Measurements from ENCODE around the gene KRT78. TPM values are rescaled to one million over a fixed set of nuclear protein-coding genes. Genes with fewer than 3 reads are reported as not detected.

Gene KRT78, protein sequence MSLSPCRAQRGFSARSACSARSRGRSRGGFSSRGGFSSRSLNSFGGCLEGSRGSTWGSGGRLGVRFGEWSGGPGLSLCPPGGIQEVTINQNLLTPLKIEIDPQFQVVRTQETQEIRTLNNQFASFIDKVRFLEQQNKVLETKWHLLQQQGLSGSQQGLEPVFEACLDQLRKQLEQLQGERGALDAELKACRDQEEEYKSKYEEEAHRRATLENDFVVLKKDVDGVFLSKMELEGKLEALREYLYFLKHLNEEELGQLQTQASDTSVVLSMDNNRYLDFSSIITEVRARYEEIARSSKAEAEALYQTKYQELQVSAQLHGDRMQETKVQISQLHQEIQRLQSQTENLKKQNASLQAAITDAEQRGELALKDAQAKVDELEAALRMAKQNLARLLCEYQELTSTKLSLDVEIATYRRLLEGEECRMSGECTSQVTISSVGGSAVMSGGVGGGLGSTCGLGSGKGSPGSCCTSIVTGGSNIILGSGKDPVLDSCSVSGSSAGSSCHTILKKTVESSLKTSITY
- not detected for total RNA-seq

DNA sequence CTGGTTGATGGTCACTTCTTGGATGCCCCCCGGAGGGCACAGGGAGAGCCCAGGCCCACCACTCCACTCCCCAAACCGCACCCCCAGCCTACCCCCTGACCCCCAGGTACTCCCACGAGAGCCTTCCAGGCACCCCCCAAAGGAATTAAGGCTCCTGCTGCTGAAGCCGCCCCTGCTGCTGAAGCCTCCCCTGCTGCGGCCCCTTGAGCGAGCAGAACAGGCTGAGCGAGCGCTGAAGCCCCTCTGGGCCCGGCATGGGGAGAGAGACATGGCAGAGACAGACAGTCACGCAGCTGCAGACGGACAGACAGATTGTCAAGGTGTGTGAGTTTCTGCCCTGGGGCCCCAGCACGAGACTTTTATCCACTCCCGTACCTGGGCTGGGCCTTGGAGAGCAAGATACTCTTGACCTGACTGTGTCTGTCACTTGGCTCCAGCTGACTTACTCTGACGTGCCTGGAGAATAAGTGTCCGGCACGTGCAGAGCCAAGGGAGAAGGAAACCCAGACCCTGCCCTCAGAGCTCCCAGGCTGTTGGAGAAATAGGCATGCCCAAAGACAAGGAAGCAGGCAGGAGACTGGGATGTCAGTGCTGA lies at the start of gene KRT78:
Gene KRT78 (minus strand): TSS at position 334 of the 595 bp plus-strand sequence. CDS start 64 bp downstream, at position 270.
- no peak for DNase-seq
- no peaks in the 10 kb centered on the region for H3K4me1 ChIP-seq
- H3K27ac ChIP-seq = no peak within 1 kb of the TSS
- H3K36me3 ChIP-seq = no peaks in the 10 kb centered on the region
- H3K9me3 ChIP-seq = no peaks in the 10 kb centered on the region
- no peak within 1 kb of the TSS for H3K9ac ChIP-seq (ENCODE audit: low read depth in 2 of 2, low read length in 2 of 2)
- intact Hi-C loops (cut with DNase I) = no loop called here
- TF ChIP-seq, protein P1, sequence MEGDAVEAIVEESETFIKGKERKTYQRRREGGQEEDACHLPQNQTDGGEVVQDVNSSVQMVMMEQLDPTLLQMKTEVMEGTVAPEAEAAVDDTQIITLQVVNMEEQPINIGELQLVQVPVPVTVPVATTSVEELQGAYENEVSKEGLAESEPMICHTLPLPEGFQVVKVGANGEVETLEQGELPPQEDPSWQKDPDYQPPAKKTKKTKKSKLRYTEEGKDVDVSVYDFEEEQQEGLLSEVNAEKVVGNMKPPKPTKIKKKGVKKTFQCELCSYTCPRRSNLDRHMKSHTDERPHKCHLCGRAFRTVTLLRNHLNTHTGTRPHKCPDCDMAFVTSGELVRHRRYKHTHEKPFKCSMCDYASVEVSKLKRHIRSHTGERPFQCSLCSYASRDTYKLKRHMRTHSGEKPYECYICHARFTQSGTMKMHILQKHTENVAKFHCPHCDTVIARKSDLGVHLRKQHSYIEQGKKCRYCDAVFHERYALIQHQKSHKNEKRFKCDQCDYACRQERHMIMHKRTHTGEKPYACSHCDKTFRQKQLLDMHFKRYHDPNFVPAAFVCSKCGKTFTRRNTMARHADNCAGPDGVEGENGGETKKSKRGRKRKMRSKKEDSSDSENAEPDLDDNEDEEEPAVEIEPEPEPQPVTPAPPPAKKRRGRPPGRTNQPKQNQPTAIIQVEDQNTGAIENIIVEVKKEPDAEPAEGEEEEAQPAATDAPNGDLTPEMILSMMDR (IDR thresholded peaks at IDR 0.05) = no peak
- no peak within 1 kb of the TSS for H3K4me3 ChIP-seq
- H3K27me3 ChIP-seq = no peaks in the 10 kb centered on the region

DNA sequence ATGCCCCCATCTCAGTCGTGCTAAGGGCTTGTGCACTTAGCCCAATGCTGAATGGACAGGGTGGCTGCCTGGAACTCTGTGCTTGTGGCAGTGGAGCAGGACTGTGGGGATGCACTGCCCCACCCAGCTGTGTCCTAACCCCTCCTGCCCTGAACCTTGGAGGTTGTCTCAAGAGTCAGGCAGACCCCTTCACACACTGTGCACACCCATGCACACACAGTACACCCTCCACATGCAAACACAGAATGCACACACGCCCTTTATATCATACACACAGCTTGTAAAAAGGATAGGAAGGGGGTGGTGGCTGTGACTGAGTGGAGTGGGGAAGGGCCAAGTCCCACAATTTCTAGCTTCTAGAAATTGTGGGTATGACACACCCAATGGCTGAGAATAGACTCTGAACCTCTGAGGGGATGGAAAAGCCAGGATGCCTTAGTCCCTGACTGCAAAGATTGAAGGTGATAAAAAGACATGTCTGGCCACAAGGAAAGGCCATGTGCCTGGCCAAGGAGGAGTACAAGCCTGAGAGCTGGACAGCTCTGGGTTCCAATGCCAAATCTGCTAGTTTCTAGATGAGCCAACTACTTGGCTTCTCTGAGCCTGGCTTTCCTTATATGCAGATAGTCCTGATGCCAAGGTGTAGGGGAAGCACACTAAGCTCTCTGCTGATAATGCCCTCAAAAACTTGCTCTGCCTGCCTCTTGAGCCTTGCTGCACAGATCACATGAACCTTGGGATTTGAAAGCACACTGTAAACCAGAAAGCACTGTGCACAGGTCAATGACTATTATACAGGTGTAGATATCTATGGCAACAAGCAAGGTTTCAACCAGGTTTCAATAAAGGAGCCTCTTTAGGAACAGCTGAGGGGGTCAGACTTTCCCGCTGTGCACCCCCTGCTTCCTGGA lies 47.7 kb upstream of the KRT78 start:
- TF ChIP-seq, protein P1 (IDR thresholded peaks at IDR 0.05) = no peak
- peak overlapping the region; percentile 92 for H3K27ac ChIP-seq
- H3K27me3 ChIP-seq = no peaks in the 10 kb centered on the region
- H3K4me1 ChIP-seq = peaks cover 6% of the 10 kb centered on the region
- intact Hi-C loops (cut with DNase I) = no loop called here
- no peaks in the 10 kb centered on the region for H3K9me3 ChIP-seq
- peak; percentile 71 for DNase-seq
- no peaks in the 10 kb centered on the region for H3K36me3 ChIP-seq
- H3K4me3 ChIP-seq = no peak overlapping the region
- H3K9ac ChIP-seq (ENCODE audit: low read depth in 2 of 2, low read length in 2 of 2) = peak overlapping the region; percentile 37 to 95

DNA sequence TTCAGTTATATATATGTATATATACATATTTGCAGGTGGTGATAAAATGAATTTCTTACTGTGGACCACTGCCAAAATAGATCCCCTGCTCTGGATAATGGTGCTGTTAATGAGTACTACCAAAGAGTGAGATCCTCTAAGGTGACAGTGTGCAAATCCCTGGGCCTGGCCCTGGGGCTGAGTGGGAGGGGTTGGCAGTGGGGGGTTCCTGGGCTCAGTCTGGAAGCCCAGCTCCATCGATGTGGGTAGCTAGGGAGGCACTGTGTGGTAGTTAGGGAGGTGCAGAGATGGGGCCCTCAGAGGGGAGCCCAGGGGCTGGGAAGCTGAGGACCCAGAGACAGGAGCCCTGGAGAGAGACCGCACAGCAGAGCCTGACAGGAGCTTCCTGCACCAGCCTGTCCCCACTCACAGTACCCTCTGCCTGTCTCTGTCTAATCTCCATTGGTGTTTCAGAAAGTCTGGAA lies 47.0 kb upstream of the KRT78 start:
- Histone ChIP-seq H3K36me3 (no peaks in the 10 kb centered on the region), H3K4me3 (no peak overlapping the region), H3K27ac (peak overlapping the region; percentile 92), H3K9me3 (no peaks in the 10 kb centered on the region), H3K27me3 (no peaks in the 10 kb centered on the region), H3K9ac (ENCODE audit: low read depth in 2 of 2, low read length in 2 of 2) (peak overlapping the region in 1 of 2 donors; percentile 95), H3K4me1 (peaks cover 6% of the 10 kb centered on the region)
- intact Hi-C loops (cut with DNase I) = no loop called here
- no peak for DNase-seq
- TF ChIP-seq, protein P1 (IDR thresholded peaks at IDR 0.05) = no peak

DNA sequence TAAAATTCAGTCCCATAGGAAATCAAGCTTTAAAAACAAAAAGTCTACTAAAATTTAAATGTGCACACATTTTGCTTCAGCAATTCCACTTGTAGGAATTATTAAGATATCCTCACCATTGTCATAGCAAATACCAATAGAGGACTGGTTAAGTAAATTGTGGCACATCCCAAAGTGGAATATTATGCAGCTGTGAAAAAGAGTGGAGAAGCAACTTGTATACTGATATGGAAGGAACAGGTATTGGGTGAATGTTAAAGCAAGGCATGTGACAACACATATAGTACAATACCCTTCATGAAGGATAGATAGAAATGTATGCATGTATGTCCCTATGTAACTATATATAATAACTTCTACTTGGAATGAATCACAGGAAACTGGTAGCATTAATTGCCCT lies 44.2 kb upstream of the KRT78 start:
- no peaks in the 10 kb centered on the region for H3K27me3 ChIP-seq
- no peaks in the 10 kb centered on the region for H3K36me3 ChIP-seq
- H3K4me3 ChIP-seq = no peak overlapping the region
- no peak for DNase-seq
- no peak overlapping the region for H3K9ac ChIP-seq (ENCODE audit: low read depth in 2 of 2, low read length in 2 of 2)
- peaks cover 6% of the 10 kb centered on the region for H3K4me1 ChIP-seq
- TF ChIP-seq, protein P1 (IDR thresholded peaks at IDR 0.05) = no peak
- intact Hi-C loops (cut with DNase I) = no loop called here
- no peak overlapping the region for H3K27ac ChIP-seq
- no peaks in the 10 kb centered on the region for H3K9me3 ChIP-seq

All from colonic mucosa (tissue), 4 donors.